Mammary epithelial cell (primary cell): ENCODE results near the gene ANGPTL4.

Experiments
- CTCF ChIP-seq, 2 donors: IDR thresholded peaks in 1 of 2; conservative IDR thresholded peaks in 1 of 2; 2 replicates each; pipeline ENCODE4 v1.5.1; 2011 to 2012; ENCODE audit warnings: inconsistent platforms in 2 of 2, low read length in 2 of 2, mild to moderate bottlenecking in 2 of 2, control low read depth in 1 of 2, low read depth in 1 of 2; ENCODE audit not compliant: insufficient read depth in 1 of 2; ENCODE audit errors: extremely low read depth in 1 of 2
- EZH2 ChIP-seq: IDR thresholded peaks from 2 replicates; pipeline ENCODE4 v1.6.1; 2012; ENCODE audit warnings: low read length, inconsistent platforms, borderline replicate concordance

- TF ChIP-seq CTCF (conservative IDR thresholded peaks at IDR 0.05 in 1 of 2, IDR thresholded peaks at IDR 0.05 in 1 of 2; ENCODE audit: extremely low read depth in 1 of 2, insufficient read depth in 1 of 2, low read depth in 1 of 2, low read length in 2 of 2) = no peak
- TF ChIP-seq EZH2 = no peak
Measured at GRCh38 chr19:8404391-8405151, 40.6 kb downstream of the ANGPTL4 start.
